ENCODE measurements around the gene CLEC10A. TPM values are rescaled to one million over a fixed set of nuclear protein-coding genes. Genes with fewer than 3 reads are reported as not detected.

Gene CLEC10A
- total and polyA plus RNA-seq, 7 donors: 9.1 to 17.6 (median 15.3) TPM

GRCh38 chr17:7108560-7108925 is 28.5 kb upstream of the CLEC10A start:
- WGBS, 2 donors: 89 to 92% methylated on average over 10 of the region's 10 CpGs
- no peak for TF ChIP-seq POLR2AphosphoS5 (IDR thresholded peaks at IDR 0.05)
- TF ChIP-seq POLR2A (IDR thresholded peaks at IDR 0.05): no peak
- no peak for TF ChIP-seq CTCF (IDR thresholded peaks at IDR 0.05)
- no peak for TF ChIP-seq EP300 (IDR thresholded peaks at IDR 0.05)
- Histone ChIP-seq H3K4me3 (no peak overlapping the region), H3K4me1 (peaks cover 0 to 3% (median 0%) of the 10 kb centered on the region in 4 donors), H3K9me3 (no peaks in the 10 kb centered on the region), H3K36me3 (no peaks in the 10 kb centered on the region), H3K27ac (no peak overlapping the region), H3K27me3 (peaks cover 0 to 26% (median 0%) of the 10 kb centered on the region in 3 donors)
- no peak for DNase-seq
- intact Hi-C loops (cut with DNase I): no loop called here

GRCh38 chr17:7107795-7108559 is 27.9 kb upstream of the CLEC10A start:
- WGBS, 2 donors: 85 to 89% methylated on average over 32 of the region's 32 CpGs
- peaks cover 0 to 3% (median 0%) of the 10 kb centered on the region in 4 donors for H3K4me1 ChIP-seq
- no peak overlapping the region for H3K4me3 ChIP-seq
- H3K36me3 ChIP-seq: no peaks in the 10 kb centered on the region
- TF ChIP-seq POLR2A (IDR thresholded peaks at IDR 0.05) (no peak), EP300 (IDR thresholded peaks at IDR 0.05) (no peak), POLR2AphosphoS5 (IDR thresholded peaks at IDR 0.05) (no peak), CTCF (IDR thresholded peaks at IDR 0.05) (no peak)
- H3K27ac ChIP-seq: no peak overlapping the region
- peaks cover 0 to 26% (median 0%) of the 10 kb centered on the region in 3 donors for H3K27me3 ChIP-seq
- no peak for DNase-seq
- H3K9me3 ChIP-seq: no peaks in the 10 kb centered on the region
- intact Hi-C loops (cut with DNase I): no loop called here

- peaks cover 0 to 26% (median 0%) of the 10 kb centered on the region in 3 donors for H3K27me3 ChIP-seq
- intact Hi-C loops (cut with DNase I): no loop called here
- H3K36me3 ChIP-seq: no peaks in the 10 kb centered on the region
Measured at GRCh38 chr17:7107012-7107754, 27.1 kb upstream of the CLEC10A start.

GRCh38 chr17:7102421-7102820 is 22.4 kb upstream of the CLEC10A start:
- intact Hi-C loops (cut with DNase I): no loop called here
- no peaks in the 10 kb centered on the region for H3K27me3 ChIP-seq
- H3K36me3 ChIP-seq: no peaks in the 10 kb centered on the region
- H3K9me3 ChIP-seq: no peaks in the 10 kb centered on the region
- TF ChIP-seq POLR2A (IDR thresholded peaks at IDR 0.05): no peak
- no peak for TF ChIP-seq CTCF (IDR thresholded peaks at IDR 0.05)
- no peak for TF ChIP-seq EP300 (IDR thresholded peaks at IDR 0.05)
- TF ChIP-seq POLR2AphosphoS5 (IDR thresholded peaks at IDR 0.05): no peak
- H3K4me1 ChIP-seq: no peaks in the 10 kb centered on the region
- no peak for DNase-seq
- WGBS, 2 donors: 64% methylated on average over 6 of the region's 6 CpGs
- H3K27ac ChIP-seq: no peak overlapping the region
- no peak overlapping the region for H3K4me3 ChIP-seq

More at GRCh38 chr17:7107012-7107754, 27.1 kb upstream of the CLEC10A start:
- H3K4me1 ChIP-seq: peaks cover 0 to 2% (median 0%) of the 10 kb centered on the region in 4 donors
- no peak overlapping the region for H3K4me3 ChIP-seq
- WGBS, 2 donors: 49 to 75% methylated on average over 20 of the region's 20 CpGs
- TF ChIP-seq EP300 (IDR thresholded peaks at IDR 0.05) (no peak), POLR2A (IDR thresholded peaks at IDR 0.05) (no peak), CTCF (IDR thresholded peaks at IDR 0.05) (no peak), POLR2AphosphoS5 (IDR thresholded peaks at IDR 0.05) (no peak)
- DNase-seq: no peak
- no peaks in the 10 kb centered on the region for H3K9me3 ChIP-seq
- no peak overlapping the region for H3K27ac ChIP-seq

Measured in sigmoid colon (tissue), 7 donors.